HTERT RPE-1 (cell line): ENCODE results near the gene MROH9.

Experiments
- in situ Hi-C: fragments of 300-500 bp; cut with MboI; formaldehyde crosslinking; loops from 4 replicates; pipeline ENCODE4 v1.14.3; 2020; ENCODE audit warnings: low sequenced_read_pairs

The MROH9 gene

DNA sequence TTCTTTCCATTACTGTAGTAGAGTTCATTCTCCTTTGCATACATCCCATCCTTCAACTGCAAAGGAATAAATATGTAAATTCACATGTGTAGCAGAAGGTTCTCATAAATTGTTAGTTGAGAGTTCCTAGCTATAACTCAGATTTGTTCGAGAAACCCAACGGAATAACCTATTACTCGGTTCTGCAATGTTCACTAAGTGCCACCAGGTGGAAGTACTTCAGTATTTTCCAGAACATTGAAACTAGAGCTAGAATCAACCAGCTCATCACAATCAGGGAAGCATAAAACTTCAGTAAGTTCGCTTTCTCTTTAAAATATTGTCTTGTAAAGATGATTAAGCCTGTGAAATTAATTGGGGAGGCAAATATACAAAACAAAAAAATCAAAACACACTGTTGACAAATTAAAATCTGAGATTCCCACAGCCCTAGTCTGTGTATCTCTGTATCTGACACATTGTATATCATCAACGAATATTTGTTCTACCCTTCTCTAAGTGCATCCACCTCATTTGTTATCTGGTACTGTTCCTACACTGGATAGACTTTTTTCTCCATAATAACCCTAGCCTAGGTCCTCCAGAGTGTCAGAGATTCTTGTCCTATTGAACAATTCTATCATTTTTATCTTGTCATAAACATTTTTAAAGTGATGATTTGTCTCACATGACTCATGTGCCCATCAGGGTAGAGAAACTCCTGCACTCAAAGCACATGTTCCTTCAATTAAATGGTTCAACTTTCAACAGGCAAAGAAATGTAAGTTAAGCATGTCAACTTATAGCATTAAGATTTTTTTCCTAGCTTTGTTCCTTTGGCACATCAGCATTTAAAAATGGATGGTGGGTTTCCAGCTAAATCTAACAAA lies 31.9 kb downstream of the MROH9 start:
- in situ Hi-C loops = no loop called here

DNA sequence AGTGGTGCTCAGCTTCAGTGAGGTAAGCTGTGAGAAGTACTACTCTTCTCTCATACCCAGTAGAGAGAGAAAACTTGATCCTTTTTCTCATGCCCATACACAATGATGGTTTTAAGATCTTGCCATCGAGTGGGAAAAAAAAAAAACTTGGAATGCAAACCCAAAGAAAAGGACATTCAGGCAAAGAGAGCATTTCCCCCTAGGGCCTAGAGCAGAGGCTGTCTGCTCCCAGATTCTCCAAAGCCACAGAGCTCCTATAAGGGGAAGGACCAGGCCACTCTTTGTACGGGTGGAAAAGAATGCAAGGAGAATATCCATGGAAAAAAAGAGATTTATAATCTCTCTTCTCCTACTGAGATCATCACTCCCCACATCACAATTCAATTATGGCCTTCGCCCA lies 34.9 kb downstream of the MROH9 start:
- in situ Hi-C loops = no loop called here

- in situ Hi-C loops = no loop called here
Observed at GRCh38 chr1:170978371-170978910, 43.1 kb downstream of the MROH9 start.

DNA sequence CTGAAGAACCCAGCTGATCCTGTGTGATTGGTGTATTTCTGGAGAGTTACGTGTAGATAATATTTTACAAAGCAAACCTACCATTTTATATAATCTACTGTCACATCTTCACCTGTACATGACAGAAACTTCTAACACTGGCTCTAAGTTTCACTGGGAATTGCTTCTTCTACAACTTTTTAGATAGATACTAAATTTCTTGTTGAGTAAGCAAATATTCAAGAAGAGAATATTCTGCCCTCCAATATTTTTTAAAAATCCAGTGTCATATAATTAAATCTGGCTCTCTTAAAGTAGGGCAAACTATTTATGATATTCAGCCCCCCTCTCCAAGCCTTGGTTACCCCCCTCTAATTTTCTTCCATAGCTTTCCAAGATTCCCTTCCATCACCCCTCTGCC lies 50.1 kb downstream of the MROH9 start:
- in situ Hi-C loops = no loop called here

DNA sequence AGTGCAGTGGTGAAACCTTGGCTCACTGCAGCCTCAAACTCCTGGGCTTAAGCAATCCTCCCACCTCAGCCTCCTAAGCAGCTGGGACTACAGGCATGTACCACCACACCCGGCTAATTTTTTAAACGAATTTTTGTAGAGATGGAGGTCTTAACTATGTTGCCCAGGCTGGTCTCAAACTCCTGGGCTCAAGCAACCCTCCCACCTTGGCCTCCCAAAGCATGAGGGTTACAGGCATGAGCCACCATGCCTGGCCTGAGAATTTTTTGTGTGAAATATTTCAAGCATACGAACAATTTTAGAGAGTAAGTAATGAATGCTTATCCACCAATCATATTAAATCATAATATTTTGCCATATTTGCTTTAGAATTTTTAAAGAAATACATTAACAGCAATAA lies 51.6 kb downstream of the MROH9 start:
- in situ Hi-C loops = no loop called here

DNA sequence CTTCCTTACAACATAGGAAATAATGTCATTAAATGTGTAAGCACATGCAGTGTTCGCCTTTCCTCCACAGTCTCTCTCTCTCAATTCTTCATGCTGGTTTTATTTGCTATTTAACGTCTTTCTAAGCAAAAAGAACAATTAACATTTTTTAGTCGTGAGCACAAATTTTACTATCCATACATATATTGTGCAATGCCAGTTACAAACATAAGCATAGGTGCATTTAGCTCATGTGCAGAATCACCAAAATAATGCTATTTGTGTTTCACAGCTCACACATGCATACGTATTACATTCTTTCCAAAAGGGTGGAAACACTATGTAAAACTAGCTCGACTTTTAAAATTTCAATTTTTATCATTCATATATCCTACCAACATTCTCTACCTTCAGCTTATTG lies 52.1 kb downstream of the MROH9 start:
- in situ Hi-C loops = no loop called here

DNA sequence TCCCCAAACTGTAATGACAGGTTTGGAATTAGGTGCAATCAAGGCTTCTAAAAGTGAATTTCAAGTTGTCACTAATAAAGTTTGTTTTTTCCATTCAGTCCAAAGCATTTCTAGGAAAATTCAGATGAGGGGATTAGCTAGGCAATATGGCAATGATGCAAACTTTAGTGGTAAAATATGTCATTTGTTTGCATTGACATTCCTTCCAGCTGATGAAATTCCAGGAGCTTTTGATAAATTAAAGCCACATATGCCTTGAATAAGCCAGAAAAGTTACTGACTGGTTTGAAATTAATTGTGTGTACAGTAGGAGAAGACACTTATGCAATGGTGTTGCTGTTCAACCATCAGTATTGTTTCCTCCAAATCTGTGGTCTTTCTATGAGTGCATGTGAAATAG lies 57.8 kb downstream of the MROH9 start:
- in situ Hi-C loops = no loop called here

GRCh38 chr1:170993717-170994116 lies 58.4 kb downstream of the MROH9 start:
- in situ Hi-C loops = no loop called here

DNA sequence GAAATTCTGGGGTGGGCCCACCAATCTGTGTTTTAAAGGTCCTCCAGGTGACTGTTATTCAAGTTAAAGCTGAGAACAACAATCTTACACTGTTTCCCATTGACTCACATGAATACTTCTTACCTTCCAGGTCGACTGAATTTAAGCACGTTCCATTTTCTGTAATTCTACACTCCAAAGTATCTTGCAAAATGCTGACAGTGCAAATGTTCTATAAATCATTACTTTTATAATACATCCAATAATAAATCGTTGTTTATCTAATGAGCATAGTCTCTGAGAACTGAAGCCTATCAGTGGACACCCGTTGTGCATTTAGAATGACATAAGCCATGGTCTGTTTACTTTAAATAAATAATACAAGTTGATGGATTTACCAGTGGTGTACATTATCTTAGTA lies 79.5 kb downstream of the MROH9 start:
- in situ Hi-C loops = no loop called here

DNA sequence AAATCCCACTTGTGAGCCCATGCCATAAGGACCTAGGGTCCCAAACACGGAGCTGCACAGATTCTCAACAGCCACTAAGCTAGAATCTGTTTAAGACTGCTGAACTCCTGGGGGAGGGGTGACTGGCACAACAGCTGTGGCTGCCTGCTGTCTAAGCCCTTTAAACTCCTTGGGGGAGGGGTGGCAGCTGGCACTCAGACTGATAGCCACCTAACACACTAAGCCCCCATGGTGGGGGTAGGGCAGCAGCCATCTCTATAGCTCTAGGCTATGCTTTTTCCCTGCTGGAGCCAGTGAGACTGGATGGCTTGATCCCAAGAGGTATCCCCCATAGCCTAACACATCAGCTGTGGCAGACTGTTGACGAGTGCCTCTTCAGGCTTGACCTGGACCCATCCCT lies 82.1 kb downstream of the MROH9 start:
- in situ Hi-C loops = no loop called here

DNA sequence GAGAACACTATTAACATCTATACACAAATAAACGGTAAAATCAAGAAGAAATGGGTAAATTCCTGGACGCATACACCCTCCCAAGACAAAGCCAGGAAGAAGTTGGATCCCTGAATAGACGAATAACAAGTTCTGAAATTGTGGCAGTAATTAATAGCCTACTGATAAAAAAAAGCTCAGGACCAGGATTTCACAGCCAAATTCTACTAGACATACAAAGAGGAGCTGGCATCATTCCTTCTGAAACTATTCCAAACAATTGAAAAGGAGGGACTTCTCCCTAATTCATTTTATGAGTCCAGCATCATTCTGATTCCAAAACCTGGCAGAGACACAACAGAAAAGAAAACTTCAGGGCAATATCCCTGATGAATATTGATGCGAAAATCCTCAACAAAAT lies 84.6 kb downstream of the MROH9 start:
- in situ Hi-C loops = no loop called here

GRCh38 chr1:171032822-171033702 lies 97.7 kb downstream of the MROH9 start:
- in situ Hi-C loops = no loop called here

DNA sequence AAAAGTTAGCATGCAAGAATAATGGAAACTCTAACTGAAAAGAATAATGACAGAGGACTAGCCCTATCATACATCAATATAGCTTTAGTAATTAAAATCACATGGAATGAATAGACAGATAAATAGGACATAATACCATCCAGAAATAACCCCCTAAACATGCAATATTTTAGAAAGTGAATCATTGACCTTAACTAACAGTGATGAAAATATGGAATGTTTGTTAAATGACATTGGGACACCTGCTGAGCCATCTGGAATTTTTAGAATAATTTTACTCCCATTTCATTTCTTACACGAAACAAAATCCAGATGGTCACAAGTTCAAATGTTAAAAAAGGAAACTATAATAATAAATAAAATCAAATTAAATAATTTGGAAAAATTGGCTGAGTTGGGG lies 102.3 kb downstream of the MROH9 start:
- in situ Hi-C loops = no loop called here

- in situ Hi-C loops = no loop called here
Observed at GRCh38 chr1:171038284-171038683, 103.0 kb downstream of the MROH9 start.

GRCh38 chr1:171048014-171048413 lies 112.7 kb downstream of the MROH9 start:
- in situ Hi-C loops = no loop called here

DNA sequence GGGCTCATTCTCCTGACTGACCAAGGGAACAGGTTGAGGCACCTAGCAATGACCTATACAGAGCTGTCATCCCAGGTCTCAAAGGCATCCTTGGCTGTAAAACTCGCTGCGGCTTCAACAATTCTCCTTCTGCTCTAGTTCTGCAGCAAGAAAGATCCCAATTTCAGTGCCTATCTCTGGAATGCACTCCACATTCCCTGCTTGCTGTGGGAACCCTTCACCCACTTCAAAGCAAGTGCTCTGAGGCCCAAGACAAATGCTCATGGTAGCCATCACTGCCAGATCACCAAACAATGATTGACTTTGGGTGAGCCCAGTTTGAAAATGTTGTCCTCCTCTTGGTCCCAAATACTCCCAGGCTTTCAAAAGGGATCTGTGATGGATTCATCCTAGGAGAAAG lies 117.6 kb downstream of the MROH9 start:
- in situ Hi-C loops = no loop called here

DNA sequence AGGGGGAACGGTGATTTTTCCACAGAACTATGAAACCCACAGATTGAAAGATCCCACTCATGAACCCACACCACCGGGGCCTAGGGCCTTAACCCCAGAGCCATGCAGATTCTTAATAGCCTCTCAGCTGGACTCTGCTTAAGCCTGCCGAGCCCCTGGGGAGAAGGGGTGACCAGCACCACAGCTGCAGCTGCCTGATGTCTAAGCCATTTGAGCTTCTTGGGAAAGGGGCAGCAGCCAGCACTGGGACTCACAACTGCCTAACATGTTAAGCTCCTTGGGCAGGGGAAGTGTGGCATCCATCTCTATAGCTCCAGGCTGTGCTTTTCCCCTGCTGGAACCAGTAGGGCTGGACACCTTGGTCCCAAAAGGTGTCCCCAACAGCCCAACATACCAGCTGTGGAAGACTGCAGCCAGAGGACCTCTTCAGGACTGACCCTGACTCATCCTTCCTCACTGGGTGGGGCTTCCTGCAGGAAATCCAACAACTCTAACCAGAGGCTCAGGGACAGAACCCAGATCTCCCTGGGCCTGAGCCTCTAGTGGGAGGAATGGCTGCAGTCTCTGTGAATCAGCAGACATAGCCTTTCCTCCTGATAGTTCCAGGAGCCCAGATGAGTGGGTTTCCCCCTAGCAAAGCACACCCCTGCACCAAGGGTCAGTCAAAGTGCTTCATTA lies 120.8 kb downstream of the MROH9 start:
- in situ Hi-C loops = no loop called here

- in situ Hi-C loops = no loop called here
Observed at GRCh38 chr1:171061425-171062143, 126.2 kb downstream of the MROH9 start.

DNA sequence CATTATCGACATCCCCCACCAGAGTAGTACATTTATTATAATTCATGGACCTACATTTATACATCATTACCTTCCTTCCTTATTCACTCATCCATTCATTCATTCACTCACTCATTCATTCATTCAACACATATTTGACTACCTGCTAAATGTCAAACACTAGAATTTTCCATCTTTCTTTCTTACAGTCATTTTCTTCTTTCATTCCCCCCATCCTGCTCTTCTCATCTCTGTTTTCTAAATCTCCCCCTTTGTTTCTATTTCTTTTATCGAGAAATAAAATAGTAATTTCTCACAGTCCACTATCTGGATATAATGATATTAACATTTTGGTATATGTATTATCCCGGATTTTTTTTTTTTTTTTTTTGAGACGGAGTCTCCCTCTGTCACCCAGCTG lies 127.6 kb downstream of the MROH9 start:
- in situ Hi-C loops = no loop called here

DNA sequence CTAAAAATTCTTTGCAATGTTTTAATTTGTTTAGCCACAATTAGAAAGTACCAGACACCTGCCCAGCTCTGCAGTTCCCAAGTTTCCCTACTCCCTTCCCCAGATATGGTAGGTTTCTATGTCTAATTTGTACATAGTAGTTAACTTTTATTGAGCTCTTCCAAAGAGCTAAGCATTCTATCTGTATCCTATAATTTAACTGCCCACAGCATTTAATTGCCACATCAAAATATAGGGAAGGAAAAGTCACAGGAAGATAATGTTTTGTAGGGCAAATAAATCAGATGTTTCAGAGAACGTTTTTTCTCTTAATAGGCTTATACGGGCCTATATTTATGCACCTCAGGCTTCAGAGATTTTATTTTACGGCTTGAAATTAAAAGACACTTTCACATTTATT lies 139.7 kb downstream of the MROH9 start:
- in situ Hi-C loops = no loop called here
